Transverse colon (tissue), 4 donors: ENCODE measurements around the gene PTGIS. TPM values are rescaled to one million over a fixed set of nuclear protein-coding genes. Genes with fewer than 3 reads are reported as not detected.

Source experiments
- DNase-seq: peaks from one replicate; pipeline ENCODE4 v3.0.0-alpha.2; 2019
- H3K27ac ChIP-seq, 4 donors: fragments of 200-600 bp; sonication (generic); 2 replicates each; pipeline ENCODE4 v1.5.1; 2016 to 2018; ENCODE audit warnings: inconsistent platforms in 4 of 4
- H3K27me3 ChIP-seq: fragments of 200-600 bp; sonication (generic); 2 replicates; pipeline ENCODE4 v1.5.1; 2017; ENCODE audit warnings: inconsistent platforms
- H3K36me3 ChIP-seq, 4 donors: fragments of 200-600 bp; sonication (generic); 2 replicates each; pipeline ENCODE4 v1.5.1; 2017 to 2019; ENCODE audit warnings: inconsistent platforms in 4 of 4
- H3K4me1 ChIP-seq, 4 donors: fragments of 200-600 bp; sonication (generic); 2 replicates each; pipeline ENCODE4 v1.5.1; 2017 to 2020; ENCODE audit warnings: inconsistent platforms in 4 of 4
- H3K4me3 ChIP-seq, 4 donors: fragments of 200-600 bp; sonication (generic); 1 replicate in 1 of 4; 2 replicates in 3 of 4; pipeline versions ENCODE4 v1.5.1 to v1.6.1; 2017 to 2019; ENCODE audit warnings: inconsistent platforms in 4 of 4
- H3K9me3 ChIP-seq, 2 donors: fragments of 200-600 bp; sonication (generic); 2 replicates each; pipeline ENCODE4 v1.5.1; 2017 to 2019; ENCODE audit warnings: inconsistent platforms in 2 of 2
- CTCF ChIP-seq, 5 experiments: fragments of 200-600 bp in 3 of 5; fragments of 450-650 bp in 2 of 5; sonication (generic) in 3 of 5; IDR thresholded peaks; 1 replicate in 2 of 5; 2 replicates in 3 of 5; pipeline ENCODE4 v1.5.1; 2016 to 2017; ENCODE audit warnings: antibody characterized with exemption in 5 of 5, inconsistent platforms in 3 of 5, mild to moderate bottlenecking in 2 of 5, moderate library complexity in 1 of 5
- EP300 ChIP-seq: sonication (generic); formaldehyde crosslinking; IDR thresholded peaks from one replicate; pipeline ENCODE4 v1.6.1; 2017; ENCODE audit warnings: antibody characterized with exemption, low read depth
- POLR2A ChIP-seq: fragments of 450-650 bp; IDR thresholded peaks from one replicate; pipeline ENCODE4 v1.6.1; 2016; ENCODE audit warnings: antibody characterized with exemption, mild to moderate bottlenecking, moderate library complexity
- POLR2AphosphoS5 ChIP-seq, 3 donors: sonication (generic); formaldehyde crosslinking; IDR thresholded peaks; one replicate each; pipeline ENCODE4 v1.6.1; 2016; ENCODE audit warnings: antibody characterized with exemption in 3 of 3
- WGBS, 2 donors: methylation state at CpG; one replicate each; pipeline ENCODE4 v1.1.5; 2018; ENCODE audit warnings: low coverage in 1 of 2; 5-methylcytosine and 5-hydroxymethylcytosine counted together
- in situ Hi-C, 4 donors: fragments of 200-750 bp; cut with MboI; loops; one replicate each; pipeline versions ENCODE4 v1.15.0 to v1.15.1; 2017; ENCODE audit warnings: low sequenced_read_pairs in 3 of 4, low pct_ligation_motif_present in 1 of 4, low pct_unique_long_range_greater_than_20kb in 1 of 4
- intact Hi-C: fragments of 100-400 bp; cut with DNase I; formaldehyde crosslinking; loops from one replicate; pipeline ENCODE4 v1.15.1; 2023; ENCODE audit warnings: low total_unique reads
- total RNA-seq, 4 donors: library from RNA; depleted of rRNA; stranded (reverse); fragments of >200 nt; gene quantifications; one replicate each; pipeline ENCODE4 v1.1.0, GENCODE V29; 2016

The PTGIS gene
- total RNA-seq, 4 donors from 2014 or later, result 9.4 to 22.3 (median 15.6) TPM

DNA sequence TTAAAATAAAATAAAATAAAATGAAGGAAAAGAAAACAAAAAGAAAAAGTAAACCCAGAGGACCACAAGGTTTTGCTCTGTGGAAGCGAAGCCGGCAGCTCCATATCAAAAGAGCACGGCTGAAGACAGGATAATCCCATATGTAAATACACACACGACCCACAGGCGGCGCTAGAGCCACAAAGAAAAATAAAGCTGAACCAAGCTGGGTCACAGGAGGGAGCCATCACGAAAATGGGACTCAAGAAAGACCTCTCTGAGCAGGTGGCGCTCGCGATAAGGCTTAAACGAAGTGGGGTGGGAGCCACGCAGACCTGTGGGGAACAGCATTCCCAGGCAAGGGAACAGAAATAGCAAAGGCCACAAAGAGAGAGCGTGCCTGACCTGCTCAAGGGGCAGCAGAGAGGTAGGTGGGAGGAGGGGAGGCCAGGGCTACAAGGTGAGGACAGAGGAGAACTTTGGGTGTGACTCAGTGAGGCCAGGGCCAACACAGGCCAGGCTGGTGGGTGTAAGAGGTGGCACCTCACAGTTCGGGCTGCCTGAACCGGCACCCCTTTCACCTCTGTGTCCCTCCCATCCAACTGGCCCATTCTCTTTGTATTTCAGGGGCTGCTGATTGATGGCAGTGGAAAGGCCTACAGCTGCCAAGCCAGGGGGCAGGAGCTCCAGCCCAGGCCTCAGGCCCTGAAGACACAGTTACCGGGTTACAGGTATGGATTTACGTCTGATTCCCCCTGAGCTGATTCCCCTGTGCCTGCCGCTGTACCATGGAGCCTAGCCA lies 26.0 kb downstream of the PTGIS start:
- TF ChIP-seq CTCF (IDR thresholded peaks at IDR 0.05) (peak; percentile 79 to 97 (median 81)), POLR2AphosphoS5 (IDR thresholded peaks at IDR 0.05) (no peak), POLR2A (no peak)
- Histone ChIP-seq H3K27ac (peak overlapping the region in 1 of 4 donors; percentile 40), H3K9me3 (no peaks in the 10 kb centered on the region), H3K27me3 (no peaks in the 10 kb centered on the region), H3K4me3 (no peak overlapping the region), H3K36me3 (no peaks in the 10 kb centered on the region), H3K4me1 (no peaks in the 10 kb centered on the region)
- intact Hi-C loops (loop anchor here (2.0 to 10.0 kb wide), 2 partner anchors 67 to 303 kb away; no protein-coding TSS in a partner anchor), in situ Hi-C loops (loop anchor here in 3 of 4 donors (10.0 kb wide), 3 partner anchors 63 to 313 kb away; no protein-coding TSS in a partner anchor)
- WGBS, 2 donors, result 18 to 47% methylated on average over 4 to 18 of the region's 18 CpGs
- DNase-seq, result peak; percentile 73

- no peak overlapping the region for H3K27ac ChIP-seq
- no peaks in the 10 kb centered on the region for H3K9me3 ChIP-seq
- H3K36me3 ChIP-seq, result no peaks in the 10 kb centered on the region
- no peak for TF ChIP-seq POLR2AphosphoS5 (IDR thresholded peaks at IDR 0.05)
- TF ChIP-seq EP300, result no peak
- TF ChIP-seq CTCF (IDR thresholded peaks at IDR 0.05), result no peak
- no peak for TF ChIP-seq POLR2A
- no peak overlapping the region for H3K4me3 ChIP-seq
- H3K4me1 ChIP-seq, result no peaks in the 10 kb centered on the region
- in situ Hi-C loops (loop anchor here in 3 of 4 donors (10.0 kb wide), 3 partner anchors 64 to 314 kb away; no protein-coding TSS in a partner anchor), intact Hi-C loops (loop anchor here (10.0 kb wide), 1 partner anchor 304 kb away; no protein-coding TSS in a partner anchor)
- 50 to 91% methylated on average over 2 to 15 of the region's 15 CpGs for WGBS, 2 donors
- H3K27me3 ChIP-seq, result no peaks in the 10 kb centered on the region
- no peak for DNase-seq
Observed at GRCh38 chr20:49540687-49541435, 27.1 kb downstream of the PTGIS start.

DNA sequence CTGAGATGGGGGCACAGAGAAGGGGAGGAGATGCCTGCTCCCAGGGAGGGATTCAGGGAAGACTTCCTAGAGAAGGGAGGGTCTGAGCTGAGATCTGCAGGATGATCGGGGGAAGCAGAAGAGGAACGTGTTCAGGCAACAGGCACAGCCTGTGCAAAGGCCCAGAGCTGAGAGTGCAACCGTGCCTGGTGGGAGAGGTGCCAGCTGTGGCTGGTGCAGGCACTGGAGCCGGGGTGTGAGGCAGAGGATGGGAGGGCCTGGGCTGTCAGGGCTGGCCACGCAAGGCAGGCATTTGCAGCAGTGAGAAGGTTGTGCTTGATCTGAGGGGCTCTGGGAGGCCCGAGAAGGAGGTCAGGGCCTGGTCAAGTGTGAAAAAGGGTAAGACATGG lies 27.7 kb downstream of the PTGIS start:
- Histone ChIP-seq H3K36me3 (no peaks in the 10 kb centered on the region), H3K9me3 (no peaks in the 10 kb centered on the region), H3K27ac (no peak overlapping the region), H3K4me3 (no peak overlapping the region), H3K27me3 (peaks cover 5% of the 10 kb centered on the region), H3K4me1 (no peaks in the 10 kb centered on the region)
- in situ Hi-C loops, result loop anchor here in 3 of 4 donors (10.0 kb wide), 3 partner anchors 65 to 315 kb away; no protein-coding TSS in a partner anchor
- 85 to 100% methylated on average over 2 to 6 of the region's 6 CpGs for WGBS, 2 donors
- DNase-seq, result no peak
- intact Hi-C loops, result loop anchor here (10.0 kb wide), 1 partner anchor 305 kb away; no protein-coding TSS in a partner anchor
- TF ChIP-seq POLR2AphosphoS5 (IDR thresholded peaks at IDR 0.05) (no peak), EP300 (no peak), POLR2A (no peak), CTCF (IDR thresholded peaks at IDR 0.05) (no peak)
